HepG2 (cell line): ENCODE results near the gene PCDHGA5. TPM values are rescaled to one million over a fixed set of nuclear protein-coding genes. Genes with fewer than 3 reads are reported as not detected.

Experiments
- CREB1 ChIP-seq, 2 experiments: fragments of 450-650 bp in 1 of 2; IDR thresholded peaks; 2 replicates each; pipeline ENCODE4 v1.6.1; 2016 to 2017; ENCODE audit warnings: control low read depth in 1 of 2, mild to moderate bottlenecking in 1 of 2, missing compliant biosample characterization in 1 of 2, missing genetic modification characterization in 1 of 2
- KMT2A ChIP-seq: sonication (generic); formaldehyde crosslinking; IDR thresholded peaks from 2 replicates; pipeline ENCODE4 v1.4.0; 2020; ENCODE audit warnings: missing genetic modification reagents
- NFYB ChIP-seq: sonication (generic); formaldehyde crosslinking; IDR thresholded peaks from 2 replicates; pipeline ENCODE4 v1.4.0; 2020; ENCODE audit warnings: missing genetic modification reagents
- NRL ChIP-seq: sonication (generic); formaldehyde crosslinking; IDR thresholded peaks from 2 replicates; pipeline ENCODE4 v1.5.0; 2020; ENCODE audit warnings: missing genetic modification reagents, mild to moderate bottlenecking, moderate library complexity, borderline replicate concordance
- RBM39 ChIP-seq: fragments of 200-400 bp; formaldehyde crosslinking; IDR thresholded peaks from one replicate; pipeline ENCODE4 v1.6.1; 2018; ENCODE audit warnings: antibody characterized with exemption, mild to moderate bottlenecking, low read depth, low read length; ENCODE audit not compliant: poor library complexity, severe bottlenecking
- RFXAP ChIP-seq: sonication (generic); formaldehyde crosslinking; IDR thresholded peaks from 2 replicates; pipeline ENCODE4 v1.4.0; 2020; ENCODE audit warnings: missing genetic modification reagents, borderline replicate concordance
- TBX3 ChIP-seq: fragments of 450-650 bp; IDR thresholded peaks from 2 replicates; pipeline ENCODE4 v1.6.1; 2017; ENCODE audit warnings: antibody characterized with exemption, mild to moderate bottlenecking, inconsistent platforms, borderline replicate concordance
- TSC22D2 ChIP-seq: sonication (generic); formaldehyde crosslinking; IDR thresholded peaks from 2 replicates; pipeline ENCODE4 v1.5.1; 2020; ENCODE audit warnings: missing genetic modification reagents, mild to moderate bottlenecking, borderline replicate concordance
- ZFYVE20 ChIP-seq: sonication (generic); formaldehyde crosslinking; IDR thresholded peaks from 2 replicates; pipeline ENCODE4 v1.8.0; 2023; ENCODE audit warnings: low read depth, mild to moderate bottlenecking, moderate library complexity, missing genetic modification reagents, borderline replicate concordance
- ZNF232 ChIP-seq: sonication (generic); formaldehyde crosslinking; IDR thresholded peaks from 2 replicates; pipeline ENCODE4 v1.4.0; 2020; ENCODE audit warnings: missing genetic modification reagents, borderline replicate concordance
- polyA plus RNA-seq, 8 experiments: library from polyadenylated mRNA; depleted of rRNA in 3 of 8; stranded (reverse) in 7 of 8; unstranded in 1 of 8; fragments of >200 nt; fragmentation: Illumina TruSeq in 4 of 8; extraction: Trizol in 4 of 8; gene quantifications; 2 replicates each; pipeline versions ENCODE4 v1.2.1 to v1.2.3, GENCODE V29; 2011 to 2016; ENCODE audit warnings: low read depth in 4 of 8, missing spikeins in 1 of 8, mixed read lengths in 1 of 8; ENCODE audit not compliant: insufficient read depth in 1 of 8
- total RNA-seq, 5 experiments: library from RNA; depleted of rRNA; stranded (reverse); fragments of >200 nt; fragmentation: Illumina TruSeq; extraction: Trizol; gene quantifications; 2 replicates each; pipeline ENCODE4 v1.2.3, GENCODE V29; 2016; ENCODE audit warnings: low read depth in 1 of 5
- TF ChIP-seq, protein P1 (sequence below): sonication (generic); formaldehyde crosslinking; IDR thresholded peaks from 2 replicates; pipeline ENCODE4 v1.9.0; 2021; ENCODE audit warnings: mild to moderate bottlenecking, missing genetic modification reagents
- TF ChIP-seq, protein P2 (sequence below): sonication (generic); formaldehyde crosslinking; IDR thresholded peaks from 2 replicates; pipeline ENCODE4 v1.5.0; 2020; ENCODE audit warnings: mild to moderate bottlenecking, missing genetic modification reagents
- TF ChIP-seq, protein P3 (sequence below): sonication (generic); formaldehyde crosslinking; IDR thresholded peaks from 2 replicates; pipeline ENCODE4; 2020; ENCODE audit warnings: missing genetic modification reagents, mild to moderate bottlenecking, borderline replicate concordance
- TF ChIP-seq, protein P4 (sequence below): IDR thresholded peaks from 2 replicates; pipeline ENCODE4 v1.6.1; 2016; ENCODE audit warnings: missing biosample characterization, missing genetic modification reagents, low read depth

PCDHGA5 gene
- total and polyA plus RNA-seq, 2 of the 13 experiments (the other 11 are each of a cell fraction or from before 2014, with no cell fraction given): 0.27 to 0.32 TPM

DNA sequence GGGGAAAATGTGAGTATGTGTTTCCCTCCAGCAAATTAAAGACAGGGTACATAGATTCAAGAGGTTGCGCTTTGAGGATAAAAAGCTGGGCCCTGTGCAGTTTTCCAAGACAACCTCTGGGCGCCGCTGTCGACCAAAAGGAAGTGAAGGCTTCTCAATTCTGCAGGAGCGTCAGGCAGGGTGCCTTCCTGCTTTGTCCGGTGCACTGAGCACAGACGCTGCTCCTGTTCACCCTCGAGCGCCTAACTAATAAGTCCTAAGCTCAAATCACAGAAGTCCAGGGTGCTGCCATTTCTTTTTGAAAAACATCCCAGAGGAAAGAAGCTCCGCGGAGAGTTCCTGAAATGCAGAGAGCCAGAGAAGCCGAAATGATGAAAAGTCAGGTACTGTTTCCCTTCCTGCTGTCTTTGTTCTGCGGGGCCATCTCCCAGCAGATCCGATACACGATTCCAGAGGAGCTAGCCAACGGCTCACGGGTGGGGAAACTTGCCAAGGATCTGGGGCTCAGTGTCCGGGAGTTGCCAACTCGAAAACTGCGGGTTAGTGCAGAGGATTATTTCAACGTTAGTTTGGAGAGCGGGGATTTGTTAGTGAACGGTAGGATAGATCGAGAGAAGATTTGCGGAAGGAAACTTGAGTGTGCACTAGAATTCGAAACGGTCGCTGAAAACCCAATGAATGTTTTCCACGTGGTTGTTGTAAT is 13.9 kb upstream of the PCDHGA5 start, which contains the start of gene PCDHGB1 (continued):
- TF ChIP-seq RBM39: no peak
- TF ChIP-seq KMT2A (CRISPR knock-in tag): no peak
- no peak for TF ChIP-seq NFYB (CRISPR knock-in tag)
- TF ChIP-seq CREB1 (IDR thresholded peaks at IDR 0.05): no peak
- no peak for TF ChIP-seq CREB1 (CRISPR knock-in tag; IDR thresholded peaks at IDR 0.05)
- TF ChIP-seq, protein P1, sequence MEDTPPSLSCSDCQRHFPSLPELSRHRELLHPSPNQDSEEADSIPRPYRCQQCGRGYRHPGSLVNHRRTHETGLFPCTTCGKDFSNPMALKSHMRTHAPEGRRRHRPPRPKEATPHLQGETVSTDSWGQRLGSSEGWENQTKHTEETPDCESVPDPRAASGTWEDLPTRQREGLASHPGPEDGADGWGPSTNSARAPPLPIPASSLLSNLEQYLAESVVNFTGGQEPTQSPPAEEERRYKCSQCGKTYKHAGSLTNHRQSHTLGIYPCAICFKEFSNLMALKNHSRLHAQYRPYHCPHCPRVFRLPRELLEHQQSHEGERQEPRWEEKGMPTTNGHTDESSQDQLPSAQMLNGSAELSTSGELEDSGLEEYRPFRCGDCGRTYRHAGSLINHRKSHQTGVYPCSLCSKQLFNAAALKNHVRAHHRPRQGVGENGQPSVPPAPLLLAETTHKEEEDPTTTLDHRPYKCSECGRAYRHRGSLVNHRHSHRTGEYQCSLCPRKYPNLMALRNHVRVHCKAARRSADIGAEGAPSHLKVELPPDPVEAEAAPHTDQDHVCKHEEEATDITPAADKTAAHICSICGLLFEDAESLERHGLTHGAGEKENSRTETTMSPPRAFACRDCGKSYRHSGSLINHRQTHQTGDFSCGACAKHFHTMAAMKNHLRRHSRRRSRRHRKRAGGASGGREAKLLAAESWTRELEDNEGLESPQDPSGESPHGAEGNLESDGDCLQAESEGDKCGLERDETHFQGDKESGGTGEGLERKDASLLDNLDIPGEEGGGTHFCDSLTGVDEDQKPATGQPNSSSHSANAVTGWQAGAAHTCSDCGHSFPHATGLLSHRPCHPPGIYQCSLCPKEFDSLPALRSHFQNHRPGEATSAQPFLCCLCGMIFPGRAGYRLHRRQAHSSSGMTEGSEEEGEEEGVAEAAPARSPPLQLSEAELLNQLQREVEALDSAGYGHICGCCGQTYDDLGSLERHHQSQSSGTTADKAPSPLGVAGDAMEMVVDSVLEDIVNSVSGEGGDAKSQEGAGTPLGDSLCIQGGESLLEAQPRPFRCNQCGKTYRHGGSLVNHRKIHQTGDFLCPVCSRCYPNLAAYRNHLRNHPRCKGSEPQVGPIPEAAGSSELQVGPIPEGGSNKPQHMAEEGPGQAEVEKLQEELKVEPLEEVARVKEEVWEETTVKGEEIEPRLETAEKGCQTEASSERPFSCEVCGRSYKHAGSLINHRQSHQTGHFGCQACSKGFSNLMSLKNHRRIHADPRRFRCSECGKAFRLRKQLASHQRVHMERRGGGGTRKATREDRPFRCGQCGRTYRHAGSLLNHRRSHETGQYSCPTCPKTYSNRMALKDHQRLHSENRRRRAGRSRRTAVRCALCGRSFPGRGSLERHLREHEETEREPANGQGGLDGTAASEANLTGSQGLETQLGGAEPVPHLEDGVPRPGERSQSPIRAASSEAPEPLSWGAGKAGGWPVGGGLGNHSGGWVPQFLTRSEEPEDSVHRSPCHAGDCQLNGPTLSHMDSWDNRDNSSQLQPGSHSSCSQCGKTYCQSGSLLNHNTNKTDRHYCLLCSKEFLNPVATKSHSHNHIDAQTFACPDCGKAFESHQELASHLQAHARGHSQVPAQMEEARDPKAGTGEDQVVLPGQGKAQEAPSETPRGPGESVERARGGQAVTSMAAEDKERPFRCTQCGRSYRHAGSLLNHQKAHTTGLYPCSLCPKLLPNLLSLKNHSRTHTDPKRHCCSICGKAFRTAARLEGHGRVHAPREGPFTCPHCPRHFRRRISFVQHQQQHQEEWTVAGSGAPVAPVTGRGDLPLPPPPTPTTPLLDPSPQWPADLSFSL (CRISPR knock-in tag): no peak
- TF ChIP-seq ZNF232 (CRISPR knock-in tag): no peak
- TF ChIP-seq, protein P2, sequence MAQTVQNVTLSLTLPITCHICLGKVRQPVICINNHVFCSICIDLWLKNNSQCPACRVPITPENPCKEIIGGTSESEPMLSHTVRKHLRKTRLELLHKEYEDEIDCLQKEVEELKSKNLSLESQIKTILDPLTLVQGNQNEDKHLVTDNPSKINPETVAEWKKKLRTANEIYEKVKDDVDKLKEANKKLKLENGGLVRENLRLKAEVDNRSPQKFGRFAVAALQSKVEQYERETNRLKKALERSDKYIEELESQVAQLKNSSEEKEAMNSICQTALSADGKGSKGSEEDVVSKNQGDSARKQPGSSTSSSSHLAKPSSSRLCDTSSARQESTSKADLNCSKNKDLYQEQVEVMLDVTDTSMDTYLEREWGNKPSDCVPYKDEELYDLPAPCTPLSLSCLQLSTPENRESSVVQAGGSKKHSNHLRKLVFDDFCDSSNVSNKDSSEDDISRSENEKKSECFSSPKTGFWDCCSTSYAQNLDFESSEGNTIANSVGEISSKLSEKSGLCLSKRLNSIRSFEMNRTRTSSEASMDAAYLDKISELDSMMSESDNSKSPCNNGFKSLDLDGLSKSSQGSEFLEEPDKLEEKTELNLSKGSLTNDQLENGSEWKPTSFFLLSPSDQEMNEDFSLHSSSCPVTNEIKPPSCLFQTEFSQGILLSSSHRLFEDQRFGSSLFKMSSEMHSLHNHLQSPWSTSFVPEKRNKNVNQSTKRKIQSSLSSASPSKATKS (CRISPR knock-in tag): no peak
- no peak for TF ChIP-seq RFXAP (CRISPR knock-in tag)
- no peak for TF ChIP-seq TBX3
- no peak for TF ChIP-seq ZFYVE20 (CRISPR knock-in tag)
- TF ChIP-seq, protein P3, sequence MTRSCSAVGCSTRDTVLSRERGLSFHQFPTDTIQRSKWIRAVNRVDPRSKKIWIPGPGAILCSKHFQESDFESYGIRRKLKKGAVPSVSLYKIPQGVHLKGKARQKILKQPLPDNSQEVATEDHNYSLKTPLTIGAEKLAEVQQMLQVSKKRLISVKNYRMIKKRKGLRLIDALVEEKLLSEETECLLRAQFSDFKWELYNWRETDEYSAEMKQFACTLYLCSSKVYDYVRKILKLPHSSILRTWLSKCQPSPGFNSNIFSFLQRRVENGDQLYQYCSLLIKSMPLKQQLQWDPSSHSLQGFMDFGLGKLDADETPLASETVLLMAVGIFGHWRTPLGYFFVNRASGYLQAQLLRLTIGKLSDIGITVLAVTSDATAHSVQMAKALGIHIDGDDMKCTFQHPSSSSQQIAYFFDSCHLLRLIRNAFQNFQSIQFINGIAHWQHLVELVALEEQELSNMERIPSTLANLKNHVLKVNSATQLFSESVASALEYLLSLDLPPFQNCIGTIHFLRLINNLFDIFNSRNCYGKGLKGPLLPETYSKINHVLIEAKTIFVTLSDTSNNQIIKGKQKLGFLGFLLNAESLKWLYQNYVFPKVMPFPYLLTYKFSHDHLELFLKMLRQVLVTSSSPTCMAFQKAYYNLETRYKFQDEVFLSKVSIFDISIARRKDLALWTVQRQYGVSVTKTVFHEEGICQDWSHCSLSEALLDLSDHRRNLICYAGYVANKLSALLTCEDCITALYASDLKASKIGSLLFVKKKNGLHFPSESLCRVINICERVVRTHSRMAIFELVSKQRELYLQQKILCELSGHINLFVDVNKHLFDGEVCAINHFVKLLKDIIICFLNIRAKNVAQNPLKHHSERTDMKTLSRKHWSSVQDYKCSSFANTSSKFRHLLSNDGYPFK (CRISPR knock-in tag): no peak
- no peak for TF ChIP-seq TSC22D2 (CRISPR knock-in tag)
- TF ChIP-seq, protein P4, sequence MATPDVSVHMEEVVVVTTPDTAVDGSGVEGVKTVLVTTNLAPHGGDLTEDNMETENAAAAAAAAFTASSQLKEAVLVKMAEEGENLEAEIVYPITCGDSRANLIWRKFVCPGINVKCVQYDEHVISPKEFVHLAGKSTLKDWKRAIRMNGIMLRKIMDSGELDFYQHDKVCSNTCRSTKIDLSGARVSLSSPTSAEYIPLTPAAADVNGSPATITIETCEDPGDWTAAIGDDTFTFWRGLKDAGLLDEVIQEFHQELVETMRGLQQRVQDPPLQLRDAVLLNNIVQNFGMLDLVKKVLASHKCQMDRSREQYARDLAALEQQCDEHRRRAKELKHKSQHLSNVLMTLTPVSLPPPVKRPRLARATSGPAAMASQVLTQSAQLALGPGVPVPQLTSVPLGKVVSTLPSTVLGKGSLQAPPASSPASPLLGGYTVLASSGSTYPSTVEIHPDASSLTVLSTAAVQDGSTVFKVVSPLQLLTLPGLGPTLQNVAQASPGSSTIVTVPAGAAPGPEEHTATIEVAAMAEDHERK (CRISPR knock-in tag): no peak
- TF ChIP-seq NRL (CRISPR knock-in tag): no peak
